GM19395 (cell line): Measurements from ENCODE around the gene SCYL3.
"Not testable (repeated sequence)": the region's sequence is repeated elsewhere in the genome, so short reads cannot be mapped to it uniquely, and the experiment has no call there.

ENCODE experiments used
- ATAC-seq: cut with Tn5 transposase; IDR thresholded peaks from one replicate; pipeline ENCODE4 v1.9.1; 2021; ENCODE audit warnings: mild to moderate bottlenecking, moderate library complexity; ENCODE audit not compliant: unreplicated experiment

SCYL3 gene, protein sequence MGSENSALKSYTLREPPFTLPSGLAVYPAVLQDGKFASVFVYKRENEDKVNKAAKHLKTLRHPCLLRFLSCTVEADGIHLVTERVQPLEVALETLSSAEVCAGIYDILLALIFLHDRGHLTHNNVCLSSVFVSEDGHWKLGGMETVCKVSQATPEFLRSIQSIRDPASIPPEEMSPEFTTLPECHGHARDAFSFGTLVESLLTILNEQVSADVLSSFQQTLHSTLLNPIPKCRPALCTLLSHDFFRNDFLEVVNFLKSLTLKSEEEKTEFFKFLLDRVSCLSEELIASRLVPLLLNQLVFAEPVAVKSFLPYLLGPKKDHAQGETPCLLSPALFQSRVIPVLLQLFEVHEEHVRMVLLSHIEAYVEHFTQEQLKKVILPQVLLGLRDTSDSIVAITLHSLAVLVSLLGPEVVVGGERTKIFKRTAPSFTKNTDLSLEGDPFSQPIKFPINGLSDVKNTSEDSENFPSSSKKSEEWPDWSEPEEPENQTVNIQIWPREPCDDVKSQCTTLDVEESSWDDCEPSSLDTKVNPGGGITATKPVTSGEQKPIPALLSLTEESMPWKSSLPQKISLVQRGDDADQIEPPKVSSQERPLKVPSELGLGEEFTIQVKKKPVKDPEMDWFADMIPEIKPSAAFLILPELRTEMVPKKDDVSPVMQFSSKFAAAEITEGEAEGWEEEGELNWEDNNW

DNA sequence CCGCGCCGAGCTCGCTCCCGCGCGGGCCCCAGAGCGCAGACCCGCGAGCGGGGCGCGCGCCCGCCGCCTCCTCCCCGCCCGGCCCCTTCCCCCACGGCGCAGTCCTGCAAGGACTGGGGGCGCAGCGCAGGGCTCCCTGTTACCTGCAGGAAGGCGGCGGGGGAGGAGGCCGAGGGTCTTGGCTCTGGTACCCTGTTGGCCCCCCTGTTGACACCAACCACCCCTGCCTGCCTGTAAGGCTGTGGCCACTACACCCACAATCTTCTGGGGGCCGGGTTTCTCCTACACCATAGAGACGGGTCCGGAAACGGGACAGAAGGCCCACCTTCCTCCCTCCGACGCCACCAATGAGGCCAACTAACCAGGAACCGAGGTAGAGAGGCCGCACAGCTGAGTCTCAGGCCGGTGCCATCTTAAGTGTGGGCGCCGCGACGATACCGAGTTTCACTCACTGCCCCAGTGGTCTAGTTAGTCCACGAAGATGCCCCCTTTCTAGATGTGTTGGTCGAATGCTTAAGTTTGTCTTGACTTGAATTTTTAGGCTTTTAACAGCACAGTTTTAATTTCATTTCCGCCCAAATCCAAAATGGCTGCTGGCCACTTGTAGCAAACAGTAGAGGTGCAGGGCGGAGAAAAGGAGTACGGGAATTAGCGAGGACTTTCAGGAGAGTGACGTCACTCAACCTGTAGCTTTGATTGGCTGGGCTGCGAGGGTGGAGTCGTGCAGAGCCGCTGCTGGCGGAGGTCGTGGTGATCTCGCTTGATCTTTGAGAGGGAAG, at the start of gene SCYL3:
Gene SCYL3 (minus strand): TSS at position 252 of the 779 bp plus-strand sequence. CDS start 5,056 bp downstream, outside the sequence.
- peak; percentile 90 for ATAC-seq

DNA sequence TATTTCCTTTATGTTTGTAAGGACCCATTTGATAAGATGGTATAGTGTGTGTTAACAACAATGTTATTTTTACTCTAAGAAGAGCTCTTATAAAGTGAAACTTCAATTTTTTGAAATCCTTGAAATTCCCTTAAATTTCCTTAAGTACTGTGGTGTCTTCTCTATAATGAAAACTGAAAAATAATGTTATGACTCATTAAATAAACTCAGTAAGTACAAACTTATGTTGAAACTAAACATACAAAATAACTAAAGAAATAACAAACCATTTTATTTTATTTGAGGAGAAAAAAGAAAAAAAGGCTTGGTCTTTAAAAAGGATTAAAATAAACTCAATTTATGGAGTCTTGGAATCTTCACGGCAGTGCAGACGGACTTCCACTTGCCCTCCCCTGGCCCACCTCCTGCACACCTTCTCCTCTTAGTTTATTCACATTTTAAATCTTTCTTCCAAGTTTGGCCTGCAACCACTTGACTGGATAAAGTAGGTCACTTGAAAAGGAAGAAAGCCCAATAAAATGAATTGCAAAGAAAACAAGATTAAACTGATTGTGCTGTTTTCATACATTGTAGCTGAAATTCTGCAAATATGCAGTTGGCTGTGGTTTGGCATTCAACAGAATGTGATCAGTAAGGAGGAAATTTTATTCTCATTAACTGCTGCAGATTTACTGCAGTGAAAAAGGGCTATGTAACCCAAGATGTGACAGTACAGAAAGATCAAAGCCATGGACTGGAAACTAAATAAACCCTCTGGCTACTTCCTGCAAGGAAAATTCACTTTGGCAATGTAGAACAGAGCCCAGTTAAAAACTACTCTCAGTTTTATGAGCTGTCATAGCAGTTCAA, 48.5 kb upstream of the SCYL3 start:
- ATAC-seq = no peak

DNA sequence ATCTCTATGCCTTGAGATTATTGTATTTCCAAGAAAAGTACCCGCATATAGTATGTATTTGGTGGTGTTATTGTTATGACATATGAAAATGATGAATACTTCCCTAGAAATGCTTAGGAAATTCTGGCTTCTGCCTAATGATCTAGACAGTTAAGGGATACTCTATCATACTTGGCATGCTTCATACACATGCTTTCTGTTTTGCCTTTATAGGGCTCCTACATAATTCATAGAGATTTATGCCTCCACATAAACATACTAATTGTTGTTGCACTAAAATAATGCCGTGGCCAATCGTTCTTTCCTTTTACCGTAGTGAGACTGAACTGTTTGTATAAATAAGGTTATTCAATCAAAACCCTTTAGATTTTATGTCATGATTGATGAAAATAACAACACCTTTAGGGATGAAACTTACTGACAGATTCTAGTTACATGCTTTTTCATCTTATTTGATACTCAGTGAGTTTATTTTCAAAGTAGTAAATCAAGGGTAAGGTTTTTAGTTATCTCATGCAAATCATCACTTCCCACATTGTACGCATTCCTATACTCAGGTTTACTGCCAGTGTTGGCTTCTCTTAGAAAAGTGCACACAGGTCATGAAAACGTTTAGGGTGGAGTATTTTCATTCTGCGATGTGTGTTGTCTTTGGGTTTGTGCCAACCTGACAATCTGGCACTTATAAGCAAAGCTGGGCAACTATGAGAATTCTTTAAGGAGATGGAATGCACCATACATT, 40.5 kb upstream of the SCYL3 start:
- no peak for ATAC-seq

DNA sequence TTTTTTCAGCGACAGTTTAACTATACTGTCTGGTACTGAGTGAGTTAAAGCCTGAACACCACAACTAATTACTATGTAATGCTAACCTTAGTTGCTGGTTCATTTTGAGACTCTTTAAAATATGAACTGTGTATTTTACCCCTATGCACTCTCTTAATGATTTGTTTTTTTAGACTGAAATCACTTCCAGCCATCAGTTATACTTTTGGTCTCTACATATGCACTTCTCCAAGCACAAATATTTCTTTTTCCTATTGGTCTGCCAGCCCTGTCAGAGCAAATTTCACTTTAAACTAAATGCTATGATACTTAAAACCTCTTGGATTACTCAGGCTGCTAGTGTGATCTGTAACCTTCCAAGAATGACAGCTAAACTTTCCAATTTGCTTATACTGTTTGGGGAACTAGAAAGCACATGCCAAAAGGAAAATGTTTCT, 38.1 kb upstream of the SCYL3 start:
- ATAC-seq = no peak

DNA sequence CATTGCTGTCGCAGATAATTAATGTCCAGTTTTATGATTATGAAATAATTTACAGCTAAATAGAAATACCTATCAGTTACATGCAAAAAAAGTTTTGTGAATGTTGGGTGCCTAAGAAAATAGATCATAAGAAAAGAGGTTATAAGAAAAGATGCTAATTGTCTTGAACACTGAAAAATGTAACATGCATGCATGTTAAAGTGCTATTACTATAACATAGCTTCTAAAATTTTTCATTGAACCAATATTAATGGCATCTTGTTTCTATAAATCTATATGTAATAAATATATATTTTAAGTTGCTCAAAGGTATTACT, 35.5 kb upstream of the SCYL3 start:
- no peak for ATAC-seq

DNA sequence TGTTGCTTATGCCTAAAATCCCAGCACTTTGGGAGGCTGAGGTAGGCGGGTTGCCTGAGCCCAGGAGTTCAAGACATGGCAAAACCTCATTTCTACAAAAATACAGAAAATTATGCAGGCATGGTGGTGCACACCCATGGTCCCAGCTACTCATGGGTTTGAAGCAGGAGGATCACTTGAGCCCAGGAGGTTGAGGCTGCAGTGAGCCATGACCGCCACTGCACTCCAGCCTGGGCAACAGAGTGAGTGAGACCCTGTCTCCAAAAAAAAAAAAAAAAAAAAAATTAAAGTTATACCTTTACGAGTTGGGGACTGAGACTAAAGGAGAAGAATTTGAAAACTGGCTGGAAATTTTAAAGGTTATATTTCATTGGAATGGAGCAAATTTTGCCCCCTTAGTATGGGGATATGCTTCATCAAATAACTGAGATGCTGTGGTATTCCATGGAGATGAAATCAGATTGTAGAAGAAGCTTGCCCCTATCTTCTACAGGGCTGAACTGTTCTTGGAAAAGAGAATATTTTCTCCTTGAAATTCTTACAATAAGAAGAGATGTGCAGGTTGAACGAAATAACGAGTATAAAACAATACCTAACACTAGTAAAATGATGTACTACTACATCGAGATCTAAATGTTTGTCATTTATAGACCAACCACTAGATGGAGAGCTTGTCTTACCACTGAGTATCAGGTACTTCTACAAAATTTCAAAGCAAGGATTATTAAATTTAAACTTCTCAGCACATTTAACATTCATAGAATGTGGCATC, 34.9 kb upstream of the SCYL3 start:
- ATAC-seq = peak; percentile 80

DNA sequence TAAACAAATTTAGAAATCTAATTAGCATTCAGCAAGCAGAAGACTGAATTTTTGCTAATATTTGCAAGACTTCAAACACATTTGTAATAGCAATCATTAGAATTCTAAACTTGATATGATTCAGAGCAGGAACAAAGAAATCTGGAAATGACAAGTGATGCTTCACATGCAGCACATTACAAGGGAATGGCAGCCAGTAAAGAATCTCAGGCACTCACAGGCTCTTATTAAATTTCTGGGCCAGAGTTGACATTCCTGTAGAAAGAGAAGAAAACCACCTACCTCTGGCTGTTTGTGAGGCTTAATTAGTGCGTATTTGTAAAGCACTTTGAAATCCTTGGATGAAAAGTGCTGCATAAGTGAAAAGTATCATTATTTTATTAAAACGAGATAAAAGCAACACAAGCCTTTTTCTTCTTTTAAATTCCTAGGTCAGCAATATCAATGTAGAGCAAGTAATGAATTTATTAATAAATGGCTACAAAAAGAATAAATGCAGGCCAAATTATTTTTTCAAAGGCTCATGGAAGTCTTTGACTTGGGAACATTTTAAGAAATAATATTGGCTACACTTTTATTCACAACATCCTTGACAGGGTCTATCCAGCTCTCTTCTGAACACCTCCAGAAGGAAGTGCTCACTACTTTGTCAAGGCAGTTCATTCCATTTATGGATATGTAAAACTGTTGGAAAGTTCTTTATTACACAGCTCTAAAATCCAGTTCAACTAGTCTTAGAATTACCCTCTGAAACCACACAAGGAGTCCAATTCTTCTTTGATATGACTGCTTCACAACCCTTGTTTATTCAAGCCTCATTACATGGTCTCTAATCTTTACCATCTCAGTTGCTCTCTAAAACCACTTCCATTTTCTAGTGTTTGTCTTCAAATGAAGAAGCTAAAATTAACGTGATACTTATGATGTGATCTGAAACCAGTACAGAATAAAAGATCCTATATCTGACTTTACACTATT, 32.1 kb upstream of the SCYL3 start:
- ATAC-seq = peak; percentile 77

DNA sequence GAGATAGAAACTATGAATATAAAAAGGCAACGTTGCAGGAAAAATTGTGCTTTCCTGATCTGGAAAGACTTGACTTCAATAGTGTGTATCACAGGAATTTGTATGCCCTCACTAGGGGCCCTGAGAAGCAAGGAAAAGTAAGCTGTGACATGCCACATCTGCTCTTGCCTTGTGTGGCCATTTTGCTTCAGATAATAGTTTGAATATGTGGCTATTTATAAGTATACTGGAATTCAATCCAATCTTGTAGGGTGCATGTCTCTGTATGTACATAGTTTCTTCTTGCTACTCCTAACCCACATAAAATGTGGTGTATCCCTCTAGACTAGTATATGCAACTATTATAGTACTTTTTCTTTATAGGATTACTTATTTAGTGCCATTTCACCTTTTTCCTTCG, 31.1 kb upstream of the SCYL3 start:
- ATAC-seq = no peak

DNA sequence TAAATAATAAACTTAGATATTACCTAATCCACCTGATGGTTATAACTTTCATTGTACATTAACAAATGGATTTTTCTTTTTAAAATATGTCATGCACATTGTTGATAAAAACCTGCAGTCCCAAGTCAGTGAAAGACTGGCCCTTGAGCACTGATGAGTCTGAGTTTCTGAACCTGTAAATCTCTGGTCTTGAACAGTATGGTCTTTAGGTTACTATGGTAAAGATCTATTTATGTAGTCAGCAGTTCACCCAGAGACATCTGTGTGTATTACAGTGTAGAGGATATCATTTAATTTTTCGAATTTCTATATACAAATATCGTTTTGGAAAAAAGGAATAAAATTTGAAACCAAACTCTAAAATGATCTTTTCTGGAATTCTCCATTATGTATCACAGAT, 30.4 kb upstream of the SCYL3 start:
- ATAC-seq = no peak

DNA sequence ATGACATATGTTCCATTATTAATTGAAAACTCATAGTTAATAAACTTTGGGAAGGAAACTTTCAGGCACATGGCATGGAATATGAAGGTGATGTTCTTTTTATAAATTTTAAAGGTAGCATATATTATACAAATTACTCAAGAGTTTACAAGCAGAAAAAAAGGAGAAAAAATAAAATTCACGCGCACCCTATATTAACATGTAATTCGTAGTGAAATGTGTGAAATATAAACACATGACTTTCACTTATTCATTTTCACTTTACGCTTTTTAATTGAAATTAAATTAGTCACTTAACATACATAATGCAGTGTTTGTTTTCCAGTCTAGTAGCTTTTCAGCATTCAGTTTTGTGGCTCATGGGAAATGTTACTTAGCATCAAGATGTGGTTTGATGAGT, 27.4 kb upstream of the SCYL3 start:
- no peak for ATAC-seq

DNA sequence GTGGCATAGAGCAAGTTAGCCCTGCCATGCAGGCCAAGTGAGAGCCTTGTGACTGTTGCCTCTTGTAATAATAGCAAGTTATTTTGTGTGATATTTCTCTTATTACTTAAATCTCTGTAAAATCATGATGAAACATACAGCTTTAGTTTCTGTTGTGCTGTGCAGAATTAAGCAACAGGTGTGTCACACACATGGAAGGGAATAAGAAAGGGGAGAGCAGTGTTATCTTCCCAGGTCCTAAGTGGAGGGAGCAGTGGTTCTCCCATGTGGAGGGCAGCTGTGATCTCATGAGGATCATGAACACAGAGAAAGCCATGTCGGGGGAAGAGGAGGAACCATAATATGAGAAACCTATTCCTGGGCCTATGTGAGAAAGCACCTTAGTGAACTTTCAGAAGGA, 25.2 kb upstream of the SCYL3 start:
- no peak for ATAC-seq

DNA sequence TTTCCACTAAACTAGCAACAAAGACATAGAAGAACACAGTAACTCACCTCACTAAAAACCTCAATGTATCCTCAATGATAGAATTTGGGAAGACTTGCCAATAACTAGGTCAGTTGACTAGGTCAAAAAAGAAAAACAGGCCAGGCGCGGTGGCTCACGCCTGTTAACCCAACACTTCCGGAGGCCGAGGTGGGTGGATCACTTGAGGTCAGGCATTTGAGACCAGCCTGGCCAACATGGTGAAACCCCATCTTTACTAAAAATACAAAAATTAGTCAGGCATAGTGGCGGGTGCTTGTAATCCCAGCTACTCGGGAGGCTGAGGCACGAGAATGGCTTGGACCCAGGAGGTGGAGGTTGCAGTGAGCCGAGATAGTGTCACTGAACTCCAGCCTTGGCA, 24.5 kb upstream of the SCYL3 start:
- not testable (repeated sequence) for ATAC-seq

DNA sequence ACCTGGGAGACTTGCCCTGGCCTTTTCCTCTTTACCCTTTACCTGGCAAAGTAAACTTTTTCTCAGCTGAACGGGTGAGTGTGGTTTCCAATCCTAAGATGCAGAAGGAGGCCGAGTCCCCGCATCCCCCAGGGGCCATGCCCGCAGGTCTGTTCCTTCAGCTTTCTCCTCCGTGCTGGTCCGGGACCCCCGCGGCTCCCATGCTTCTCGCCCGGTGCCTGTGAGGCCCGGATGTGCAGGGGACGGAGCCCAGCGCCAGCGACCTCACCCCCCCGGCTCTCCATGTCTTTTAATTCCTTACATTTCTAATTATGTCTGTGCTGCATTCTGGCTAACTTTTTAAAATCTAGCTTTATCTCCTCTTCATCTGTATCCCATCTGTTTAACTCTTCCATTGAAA, 21.5 kb upstream of the SCYL3 start:
- ATAC-seq = no peak

DNA sequence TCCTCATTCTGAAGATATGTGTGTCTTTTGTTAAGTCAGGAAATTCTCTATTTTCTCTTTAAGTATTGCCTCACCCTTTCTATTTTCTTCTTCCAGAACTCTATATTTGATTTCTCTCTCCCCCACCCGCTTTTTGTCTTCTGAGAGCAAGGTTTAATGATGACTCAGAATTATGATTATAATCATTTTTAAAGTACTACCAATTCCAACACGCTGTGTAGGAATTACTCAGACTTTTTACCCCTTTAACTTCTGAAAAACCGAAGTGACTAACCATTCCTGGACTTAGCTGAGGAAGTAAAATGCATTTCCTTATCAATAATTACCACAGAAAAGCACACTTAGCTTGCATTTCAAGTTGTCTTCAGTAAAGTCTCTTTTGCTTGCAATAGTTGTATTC, 20.8 kb upstream of the SCYL3 start:
- ATAC-seq = no peak

DNA sequence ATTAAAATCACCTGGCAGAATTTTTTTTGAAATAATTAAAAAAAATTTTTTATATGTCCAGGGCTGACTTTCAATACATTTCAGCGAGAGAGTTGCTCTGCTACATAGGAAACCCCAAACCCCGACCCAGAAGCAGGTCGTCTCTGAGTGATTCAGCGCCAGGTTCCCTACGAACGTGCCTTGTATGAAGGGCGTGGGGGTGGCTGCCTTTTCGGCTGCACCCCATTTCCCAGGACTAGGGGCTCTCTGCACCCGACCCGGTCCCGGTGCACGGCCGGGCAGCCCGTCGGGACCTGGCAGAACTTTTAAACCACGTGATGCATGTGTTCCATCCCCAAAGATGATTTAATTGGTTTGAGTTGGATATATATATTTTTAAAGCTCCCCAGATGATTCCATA, 15.8 kb upstream of the SCYL3 start:
- no peak for ATAC-seq

DNA sequence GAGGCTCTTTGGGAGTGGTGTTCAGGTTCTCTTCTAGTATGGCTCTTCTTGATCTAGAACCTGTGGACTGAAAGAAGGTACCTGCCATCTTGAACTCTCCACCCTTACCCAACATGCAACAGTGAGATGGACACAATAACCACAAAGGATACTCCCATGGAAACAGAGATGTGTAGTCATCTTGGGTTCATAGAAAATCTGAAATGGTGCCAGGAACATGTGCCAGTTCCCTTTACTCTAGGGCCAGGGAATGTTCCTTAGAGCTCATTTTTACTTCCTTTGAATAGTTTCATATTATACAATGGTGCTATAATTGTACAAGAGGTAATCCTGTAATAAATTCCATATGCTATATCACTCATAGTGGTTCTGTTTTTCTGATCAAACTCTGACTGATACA, 13.2 kb upstream of the SCYL3 start:
- no peak for ATAC-seq

DNA sequence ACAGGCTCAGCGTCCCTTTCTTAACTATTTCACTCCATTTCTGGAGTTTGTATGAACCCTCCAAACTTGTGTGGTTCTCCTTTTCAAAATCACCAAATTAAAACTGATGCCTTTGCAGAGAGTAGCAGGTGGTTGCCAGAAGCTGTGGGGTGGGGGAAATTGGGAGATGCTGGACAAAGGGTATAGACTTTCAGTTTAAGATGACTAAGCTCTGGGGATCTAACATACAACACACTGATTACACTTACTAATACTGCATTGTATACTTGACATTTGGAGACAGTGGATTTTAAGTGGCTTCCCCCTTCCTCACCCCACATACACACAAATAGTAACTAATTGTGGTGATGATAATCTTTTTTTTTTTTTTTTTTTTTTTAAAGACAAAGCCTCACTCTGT, 11.1 kb upstream of the SCYL3 start:
- no peak for ATAC-seq

DNA sequence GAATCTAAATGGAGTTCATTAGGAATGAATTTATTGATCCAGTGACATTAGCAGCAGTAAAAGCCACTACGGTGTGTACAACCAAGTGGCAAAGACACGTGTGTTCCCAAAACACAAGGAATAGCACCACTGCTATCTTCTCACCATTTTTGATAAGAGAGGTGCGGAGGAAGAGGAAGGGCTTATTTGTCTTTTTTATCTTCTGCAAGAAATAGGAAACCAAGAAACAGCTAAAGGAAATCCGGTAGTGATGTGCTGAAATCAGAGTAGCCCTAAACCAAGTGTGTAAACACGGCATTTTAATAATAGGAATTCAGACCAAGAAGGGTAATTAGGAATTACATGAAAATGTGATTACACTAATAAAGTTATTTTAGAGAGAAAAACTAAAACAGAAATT, 9.1 kb upstream of the SCYL3 start:
- ATAC-seq = no peak
